Thoracic aorta endothelial cell (primary cell): ENCODE data around the gene KMT2C. TPM values are rescaled to one million over a fixed set of nuclear protein-coding genes. Genes with fewer than 3 reads are reported as not detected.

Source experiments
- small RNA-seq: library from RNA; depleted of rRNA; stranded (forward); fragments of <200 nt; gene quantifications from one replicate; pipeline ENCODE3, GENCODE V24; 2012
- total RNA-seq: library from RNA; depleted of rRNA; stranded (reverse); fragments of >200 nt; gene quantifications from 2 replicates; pipeline ENCODE4 v1.2.3, GENCODE V29; 2012

KMT2C gene
- total RNA-seq = 53.6 and 53.7 TPM in 2 replicates

DNA sequence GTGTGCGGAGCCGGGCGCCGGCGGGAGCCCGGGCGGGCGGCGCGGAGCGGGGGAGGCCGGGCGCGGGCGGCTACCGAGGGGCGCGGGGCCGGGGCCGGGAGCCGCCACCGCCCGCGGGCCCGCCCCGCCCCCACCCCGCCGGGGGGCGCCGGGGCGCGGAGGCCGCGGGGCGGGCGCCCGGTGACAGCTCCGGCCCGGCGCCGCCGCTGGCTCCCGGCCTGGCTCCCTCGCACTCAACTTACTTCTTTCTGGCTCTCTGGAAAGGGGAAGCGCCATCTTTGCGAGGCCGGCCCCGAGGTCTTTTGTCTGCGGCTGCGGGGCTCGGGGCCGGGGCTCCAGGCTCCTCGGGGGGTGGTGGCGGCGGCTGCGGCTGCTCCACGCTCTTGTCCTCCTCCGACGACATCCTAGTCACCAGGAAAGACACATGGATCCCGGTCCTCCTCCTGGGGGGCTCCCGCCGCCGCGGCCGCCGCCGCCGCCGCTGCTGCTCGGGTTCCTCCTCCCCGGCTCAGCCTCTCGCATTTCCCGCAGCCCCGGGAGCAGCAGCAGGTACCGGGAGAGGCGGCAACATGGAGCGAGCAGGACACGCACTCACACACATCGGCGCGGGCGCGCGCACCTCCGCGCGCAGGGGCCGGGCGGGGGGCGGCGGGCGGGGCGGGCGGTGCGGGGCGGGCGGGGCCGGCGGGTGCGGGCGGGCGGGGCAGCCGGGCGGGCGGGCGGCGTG lies at the start of gene KMT2C:
KMT2C (minus strand) TSS at position 620 of the 727 bp plus-strand sequence; CDS start at position 403, 217 bp downstream.

Small RNA genes lying within 50 kb of the gene (small RNA-seq; reads per million reads assigned to genes)
- gene AC104692.1 (not detected), gene AC104692.2 (not detected), gene RF00019 (not detected)

Other genes starting within 250 kb of the KMT2C start
- 12.5 and 17.3 TPM in 2 replicates for gene XRCC2, start 240.1 kb upstream of the KMT2C start, total RNA-seq